A549 (cell line): ENCODE results near the gene NEK11.

Source experiments
- CTCF ChIP-seq: fragments of >200 bp; sonication (Bioruptor Twin); formaldehyde crosslinking; IDR thresholded peaks from 3 replicates; pipeline ENCODE4 v1.5.1; 2016
- E2F6 ChIP-seq: IDR thresholded peaks from 2 replicates; pipeline ENCODE4 v1.6.1; 2012; ENCODE audit warnings: low read depth, borderline replicate concordance
- EP300 ChIP-seq, 2 experiments: fragments of >200 bp; sonication (Bioruptor Twin); formaldehyde crosslinking; IDR thresholded peaks; 2 replicates in 1 of 2; 3 replicates in 1 of 2; pipeline ENCODE4 v1.6.1; 2016 to 2017
- HES2 ChIP-seq: fragments of >200 bp; sonication (Bioruptor Twin); formaldehyde crosslinking; IDR thresholded peaks from 2 replicates; pipeline ENCODE4 v1.6.1; 2016
- JUNB ChIP-seq: fragments of >200 bp; sonication (Bioruptor Twin); formaldehyde crosslinking; IDR thresholded peaks from 2 replicates; pipeline ENCODE4 v1.6.1; 2016
- NFE2L2 ChIP-seq: fragments of 150-350 bp; conservative IDR thresholded peaks from 2 replicates; pipeline ENCODE4 v1.6.1; 2014; ENCODE audit warnings: low read length
- POLR2A ChIP-seq: IDR thresholded peaks from 2 replicates; pipeline ENCODE4 v1.6.1; 2012; ENCODE audit warnings: mild to moderate bottlenecking, low read length
- RAD21 ChIP-seq, 2 experiments: fragments of >200 bp in 1 of 2; sonication (Bioruptor Twin) in 1 of 2; formaldehyde crosslinking in 1 of 2; IDR thresholded peaks in 1 of 2; conservative IDR thresholded peaks in 1 of 2; 2 replicates in 1 of 2; 3 replicates in 1 of 2; pipeline ENCODE4 v1.6.1; 2012 to 2018; ENCODE audit warnings: inconsistent platforms in 1 of 2
- RCOR1 ChIP-seq: fragments of 150-350 bp; IDR thresholded peaks from 2 replicates; pipeline ENCODE4 v1.6.1; 2014; ENCODE audit warnings: antibody characterized with exemption, low read length, low read depth
- SREBF2 ChIP-seq: fragments of 450-650 bp; IDR thresholded peaks from 2 replicates; pipeline ENCODE4 v1.6.1; 2014; ENCODE audit warnings: mild to moderate bottlenecking, moderate library complexity
- ZSCAN20 ChIP-seq: fragments of 250-450 bp; sonication (Bioruptor Pico); IDR thresholded peaks from 2 replicates; pipeline ENCODE4 v1.8.0; 2022; ENCODE audit warnings: mild to moderate bottlenecking, moderate library complexity

- TF ChIP-seq RCOR1 = no peak
- no peak for TF ChIP-seq RAD21 (conservative IDR thresholded peaks at IDR 0.05 in 1 of 2, IDR thresholded peaks at IDR 0.05 in 1 of 2)
- TF ChIP-seq CTCF = no peak
- TF ChIP-seq POLR2A = no peak
- no peak for TF ChIP-seq E2F6
- no peak for TF ChIP-seq NFE2L2
- TF ChIP-seq JUNB = no peak
- TF ChIP-seq ZSCAN20 (CRISPR knock-in tag) = no peak
- no peak for TF ChIP-seq SREBF2
- TF ChIP-seq EP300 (IDR thresholded peaks at IDR 0.05) = no peak
- no peak for TF ChIP-seq HES2
Observed at GRCh38 chr3:131079086-131079485, 52.4 kb downstream of the NEK11 start.
